Mucosa of rectum (tissue), 2 donors: ENCODE measurements around the gene GSG1.

Experiments
- H3K27ac ChIP-seq, 2 donors: one replicate each; pipeline ENCODE4 v1.7.0; 2013; ENCODE audit warnings: inconsistent platforms in 2 of 2, low read depth in 2 of 2, low read length in 2 of 2
- H3K27me3 ChIP-seq, 2 donors: one replicate each; pipeline ENCODE4 v1.7.0; 2013; ENCODE audit warnings: low read length in 2 of 2; ENCODE audit not compliant: control insufficient read depth in 2 of 2, insufficient read depth in 2 of 2
- H3K36me3 ChIP-seq, 2 donors: one replicate each; pipeline ENCODE4 v1.7.0; 2013; ENCODE audit warnings: low read length in 2 of 2; ENCODE audit not compliant: control insufficient read depth in 2 of 2, insufficient read depth in 2 of 2
- H3K4me1 ChIP-seq, 2 donors: one replicate each; pipeline ENCODE4 v1.7.0; 2013; ENCODE audit warnings: low read length in 2 of 2, mild to moderate bottlenecking in 1 of 2; ENCODE audit not compliant: control insufficient read depth in 2 of 2, insufficient read depth in 2 of 2
- H3K4me3 ChIP-seq, 2 donors: one replicate each; pipeline ENCODE4 v1.7.0; 2013; ENCODE audit warnings: low read length in 2 of 2
- H3K9ac ChIP-seq, 2 donors: one replicate each; pipeline ENCODE4 v1.7.0; 2013; ENCODE audit warnings: low read length in 2 of 2, low read depth in 1 of 2, mild to moderate bottlenecking in 1 of 2
- H3K9me3 ChIP-seq, 2 donors: one replicate each; pipeline ENCODE4 v1.7.0; 2013; ENCODE audit warnings: low read length in 2 of 2; ENCODE audit not compliant: control insufficient read depth in 2 of 2
- donor health status: healthy.
- donor health status: Normal muscosa, but diverticular disease.

GSG1 gene

GRCh38 chr12:13141686-13142085 lies 38.2 kb upstream of the GSG1 start:
- H3K9me3 ChIP-seq = no peaks in the 10 kb centered on the region
- H3K27me3 ChIP-seq = peaks cover 0 to 7% of the 10 kb centered on the region in 2 donors
- H3K4me3 ChIP-seq = no peak overlapping the region
- H3K36me3 ChIP-seq = no peaks in the 10 kb centered on the region
- H3K9ac ChIP-seq = no peak overlapping the region
- H3K27ac ChIP-seq = no peak overlapping the region
- H3K4me1 ChIP-seq = no peaks in the 10 kb centered on the region

DNA sequence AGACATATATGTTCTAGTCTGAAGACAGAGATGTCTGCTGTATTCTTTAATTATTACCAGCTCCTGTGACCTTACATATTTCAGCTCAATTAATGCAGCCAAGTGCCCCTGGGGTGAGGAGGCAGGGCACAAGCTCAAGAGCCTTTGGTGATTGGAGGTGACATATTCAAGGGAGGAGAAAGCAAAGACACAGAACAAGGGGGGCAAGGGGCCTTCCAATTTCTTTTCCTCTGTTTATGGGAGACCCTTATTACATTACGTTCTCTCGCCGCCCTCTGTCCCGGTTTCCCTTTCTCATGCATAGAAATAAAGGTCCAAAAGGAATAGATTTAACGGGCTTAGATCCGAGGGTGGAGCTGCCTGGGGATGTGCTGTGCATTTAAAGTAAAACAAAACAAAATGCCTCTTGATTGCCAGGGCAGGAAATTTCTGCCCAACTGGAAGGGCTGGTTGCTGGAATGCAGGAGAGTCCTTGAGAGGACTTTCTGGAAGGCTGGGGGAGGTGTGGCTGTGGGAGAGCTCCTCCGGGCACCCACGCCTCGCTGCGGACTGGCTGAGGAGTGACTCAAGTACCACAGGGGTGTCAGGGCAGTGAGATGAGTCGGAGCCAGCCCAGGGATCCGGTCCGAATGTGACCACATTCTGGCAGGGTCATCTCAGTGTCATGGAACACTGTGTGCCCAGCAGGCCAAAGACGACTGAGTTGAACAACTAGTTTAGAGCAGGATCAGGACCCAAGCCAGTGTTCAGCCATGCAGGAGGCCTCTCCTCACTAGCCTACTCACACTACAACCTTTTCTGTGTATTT lies 32.1 kb upstream of the GSG1 start:
- no peak overlapping the region for H3K4me3 ChIP-seq
- no peak overlapping the region for H3K9ac ChIP-seq
- no peaks in the 10 kb centered on the region for H3K36me3 ChIP-seq
- no peaks in the 10 kb centered on the region for H3K4me1 ChIP-seq
- H3K27me3 ChIP-seq = peaks cover 0 to 14% of the 10 kb centered on the region in 2 donors
- no peak overlapping the region for H3K27ac ChIP-seq
- no peaks in the 10 kb centered on the region for H3K9me3 ChIP-seq

DNA sequence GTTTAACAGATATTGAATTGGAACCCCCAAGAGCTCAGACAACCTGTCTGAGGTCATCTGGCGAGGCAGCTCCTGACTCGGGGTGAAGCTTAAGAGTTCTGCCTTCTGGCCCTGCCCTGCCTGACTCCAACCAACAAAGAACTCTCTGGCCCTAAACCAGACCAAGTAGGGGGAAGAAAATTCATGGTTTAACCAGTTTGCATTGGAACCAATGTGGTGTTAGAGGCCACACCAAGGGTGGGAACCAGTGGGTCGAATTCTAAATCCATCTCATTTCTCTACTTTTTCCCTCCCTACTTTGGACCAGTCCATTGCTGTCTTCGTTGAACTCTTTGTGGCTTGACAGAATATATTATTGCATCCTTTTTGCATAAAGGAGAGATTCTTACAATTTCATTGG lies 30.4 kb upstream of the GSG1 start:
- Histone ChIP-seq H3K4me3 (no peak overlapping the region), H3K4me1 (no peaks in the 10 kb centered on the region), H3K9ac (no peak overlapping the region), H3K9me3 (no peaks in the 10 kb centered on the region), H3K27me3 (peaks cover 0 to 11% of the 10 kb centered on the region in 2 donors), H3K36me3 (no peaks in the 10 kb centered on the region), H3K27ac (no peak overlapping the region)

DNA sequence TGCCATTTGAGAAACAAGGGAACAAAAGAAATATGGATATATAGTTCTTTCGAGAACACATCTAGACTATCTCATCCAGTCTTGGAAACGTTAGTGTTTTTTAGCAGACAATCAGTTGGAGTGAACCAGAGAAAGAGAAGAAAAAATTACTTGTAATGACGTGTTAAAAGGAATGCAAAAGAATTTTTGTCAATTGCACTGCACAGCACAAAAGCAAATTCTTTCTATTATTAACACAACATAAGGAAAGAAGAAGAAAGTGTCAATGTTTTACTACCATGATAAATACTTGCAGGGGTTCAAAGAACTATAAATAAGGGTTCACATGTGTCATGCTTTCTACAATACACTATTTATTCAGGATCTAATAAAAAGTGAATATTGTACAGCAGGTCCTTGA lies 27.5 kb upstream of the GSG1 start:
- H3K4me1 ChIP-seq = no peaks in the 10 kb centered on the region
- no peaks in the 10 kb centered on the region for H3K36me3 ChIP-seq
- no peaks in the 10 kb centered on the region for H3K9me3 ChIP-seq
- H3K4me3 ChIP-seq = no peak overlapping the region
- H3K27me3 ChIP-seq = peaks cover 0 to 10% of the 10 kb centered on the region in 2 donors
- no peak overlapping the region for H3K9ac ChIP-seq
- H3K27ac ChIP-seq = no peak overlapping the region

- Histone ChIP-seq H3K36me3 (no peaks in the 10 kb centered on the region), H3K9ac (no peak overlapping the region), H3K27ac (no peak overlapping the region), H3K9me3 (no peaks in the 10 kb centered on the region), H3K27me3 (peaks cover 0 to under 1% of the 10 kb centered on the region in 2 donors), H3K4me1 (no peaks in the 10 kb centered on the region), H3K4me3 (no peak overlapping the region)
Observed at GRCh38 chr12:13128291-13128965, 25.0 kb upstream of the GSG1 start.

GRCh38 chr12:13127444-13127843 lies 24.0 kb upstream of the GSG1 start:
- Histone ChIP-seq H3K4me1 (no peaks in the 10 kb centered on the region), H3K27me3 (no peaks in the 10 kb centered on the region), H3K4me3 (no peak overlapping the region), H3K36me3 (no peaks in the 10 kb centered on the region), H3K9ac (no peak overlapping the region), H3K9me3 (no peaks in the 10 kb centered on the region), H3K27ac (no peak overlapping the region)

GRCh38 chr12:13126494-13126893 lies 23.0 kb upstream of the GSG1 start:
- Histone ChIP-seq H3K4me3 (no peak overlapping the region), H3K9me3 (no peaks in the 10 kb centered on the region), H3K9ac (no peak overlapping the region), H3K36me3 (no peaks in the 10 kb centered on the region), H3K27me3 (no peaks in the 10 kb centered on the region), H3K4me1 (no peaks in the 10 kb centered on the region), H3K27ac (no peak overlapping the region)

- no peak overlapping the region for H3K9ac ChIP-seq
- no peak overlapping the region for H3K4me3 ChIP-seq
- no peaks in the 10 kb centered on the region for H3K36me3 ChIP-seq
- H3K4me1 ChIP-seq = no peaks in the 10 kb centered on the region
- H3K27me3 ChIP-seq = no peaks in the 10 kb centered on the region
- H3K27ac ChIP-seq = no peak overlapping the region
- no peaks in the 10 kb centered on the region for H3K9me3 ChIP-seq
Observed at GRCh38 chr12:13125996-13126395, 22.5 kb upstream of the GSG1 start.

DNA sequence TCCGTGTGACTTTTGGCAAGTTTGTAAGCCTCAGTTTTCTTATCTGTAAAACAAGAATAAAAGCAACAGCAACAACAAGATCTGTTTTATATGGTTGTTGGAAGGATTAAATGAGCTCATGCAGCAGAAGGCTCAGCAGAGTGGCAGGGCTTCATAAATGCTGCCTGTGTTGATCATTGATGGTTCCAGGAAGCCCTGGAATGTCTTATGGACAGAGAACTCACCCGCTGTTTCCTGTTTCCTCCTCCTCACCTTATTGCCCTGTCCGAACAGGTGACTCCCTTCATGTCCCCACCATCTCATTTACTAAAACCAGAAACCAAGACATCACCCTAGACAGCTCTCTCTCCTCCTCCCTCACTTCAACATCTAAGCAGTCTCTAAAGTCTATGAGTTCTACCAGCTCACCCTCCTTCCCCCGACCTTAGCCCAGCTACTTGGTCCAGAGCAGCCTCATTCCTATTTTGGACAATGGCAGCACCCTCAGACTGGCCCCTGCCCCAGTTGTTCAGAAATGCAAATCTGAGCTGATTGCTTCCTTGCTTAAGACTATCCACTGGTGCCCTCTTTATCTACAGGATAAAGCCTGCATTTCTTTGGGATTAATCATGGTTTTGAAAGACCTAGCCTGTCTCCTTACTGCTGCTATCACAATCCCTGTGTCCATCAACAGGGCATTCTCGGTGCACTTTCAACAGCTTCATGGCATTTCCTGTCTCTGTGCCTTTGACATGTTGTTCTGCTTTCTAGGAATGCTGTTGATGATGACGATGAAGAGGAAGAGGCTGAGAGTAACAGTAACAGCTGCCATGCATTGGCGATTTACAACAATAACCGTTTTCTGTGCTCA lies 21.4 kb upstream of the GSG1 start:
- Histone ChIP-seq H3K4me1 (no peaks in the 10 kb centered on the region), H3K36me3 (no peaks in the 10 kb centered on the region), H3K27ac (no peak overlapping the region), H3K27me3 (no peaks in the 10 kb centered on the region), H3K9ac (no peak overlapping the region), H3K4me3 (no peak overlapping the region), H3K9me3 (no peaks in the 10 kb centered on the region)

- no peak overlapping the region for H3K4me3 ChIP-seq
- H3K36me3 ChIP-seq = no peaks in the 10 kb centered on the region
- H3K27ac ChIP-seq = no peak overlapping the region
- no peaks in the 10 kb centered on the region for H3K9me3 ChIP-seq
- peaks cover 0 to 3% of the 10 kb centered on the region in 2 donors for H3K27me3 ChIP-seq
- no peaks in the 10 kb centered on the region for H3K4me1 ChIP-seq
- no peak overlapping the region for H3K9ac ChIP-seq
Observed at GRCh38 chr12:13121568-13121967, 18.1 kb upstream of the GSG1 start.
